ENCODE measurements around the gene SCRN1. TPM values are rescaled to one million over a fixed set of nuclear protein-coding genes. Genes with fewer than 3 reads are reported as not detected.

Gene SCRN1
- total RNA-seq, 1 donor from 2014 or later: 29.2 TPM

- DNase-seq: peak; percentile 16
These were observed 100.3 kb downstream of the SCRN1 start for GRCh38 chr7:29889288-29889687.

DNA sequence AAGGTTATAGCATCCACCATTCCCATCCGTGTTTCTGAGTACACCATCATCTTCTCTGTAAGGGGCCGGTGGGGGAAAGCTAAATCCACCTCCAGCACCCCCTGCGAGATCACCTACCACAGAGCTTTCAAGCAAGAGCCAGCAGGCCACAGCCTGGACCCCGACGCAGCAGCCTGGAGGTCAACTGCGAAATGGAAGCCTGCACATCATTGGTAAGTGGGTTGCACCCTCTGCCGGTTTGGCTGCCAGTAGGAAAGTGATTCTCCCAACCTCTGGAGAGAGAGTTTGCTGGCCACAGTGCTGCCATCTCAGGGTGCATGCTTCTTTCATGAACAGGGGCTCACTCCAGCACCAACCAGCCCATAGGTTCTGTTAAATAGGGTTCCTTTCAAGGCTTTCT lies 101.6 kb downstream of the SCRN1 start:
- DNase-seq: no peak

DNA sequence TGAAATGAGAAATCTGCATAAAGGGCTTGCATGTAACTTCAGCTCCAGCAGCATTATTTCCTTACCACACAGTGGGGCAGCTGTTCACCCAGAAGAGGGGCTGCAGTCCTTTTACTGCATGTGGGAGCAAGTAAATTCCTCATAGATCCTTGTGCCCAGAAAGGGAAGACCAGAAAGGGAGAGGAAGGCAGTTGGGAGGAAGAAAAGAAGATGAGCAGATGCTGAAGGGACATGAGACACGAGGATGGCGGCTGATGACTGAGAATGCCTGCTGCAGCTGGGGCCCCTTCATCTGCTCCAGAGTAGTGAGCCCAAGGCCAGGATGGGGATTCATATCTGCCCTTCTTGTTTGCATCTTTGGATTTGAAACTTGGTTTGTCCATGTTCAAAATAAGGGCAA lies 102.8 kb downstream of the SCRN1 start:
- no peak for DNase-seq

- no peak for DNase-seq
These were observed 104.0 kb downstream of the SCRN1 start for GRCh38 chr7:29885626-29886025.

- DNase-seq: no peak
These were observed 105.0 kb downstream of the SCRN1 start for GRCh38 chr7:29884399-29885272.

GRCh38 chr7:29883462-29884398 lies 105.9 kb downstream of the SCRN1 start:
- no peak for DNase-seq

GRCh38 chr7:29882481-29882880 lies 107.1 kb downstream of the SCRN1 start:
- no peak for DNase-seq

GRCh38 chr7:29881724-29882123 lies 107.9 kb downstream of the SCRN1 start:
- no peak for DNase-seq

DNA sequence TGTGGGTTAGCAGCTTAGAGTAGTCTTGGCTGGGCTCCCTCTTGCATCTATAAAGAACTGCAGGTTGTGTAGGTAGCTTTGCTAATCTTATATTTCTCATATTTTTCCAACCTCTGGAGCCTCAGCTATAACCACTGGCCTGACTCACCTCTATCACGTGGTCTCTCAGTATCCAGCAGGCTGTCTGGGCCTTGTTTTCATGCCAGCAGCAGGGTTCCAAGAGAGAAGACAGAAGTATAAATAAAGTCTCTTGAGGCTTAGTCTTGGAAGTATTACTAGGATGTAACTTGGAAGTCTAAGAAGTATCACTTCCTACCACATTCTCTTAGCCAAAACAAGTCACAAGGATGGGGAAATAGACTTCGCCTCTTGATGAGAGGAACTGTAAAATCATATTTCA lies 110.0 kb downstream of the SCRN1 start:
- DNase-seq: no peak

DNA sequence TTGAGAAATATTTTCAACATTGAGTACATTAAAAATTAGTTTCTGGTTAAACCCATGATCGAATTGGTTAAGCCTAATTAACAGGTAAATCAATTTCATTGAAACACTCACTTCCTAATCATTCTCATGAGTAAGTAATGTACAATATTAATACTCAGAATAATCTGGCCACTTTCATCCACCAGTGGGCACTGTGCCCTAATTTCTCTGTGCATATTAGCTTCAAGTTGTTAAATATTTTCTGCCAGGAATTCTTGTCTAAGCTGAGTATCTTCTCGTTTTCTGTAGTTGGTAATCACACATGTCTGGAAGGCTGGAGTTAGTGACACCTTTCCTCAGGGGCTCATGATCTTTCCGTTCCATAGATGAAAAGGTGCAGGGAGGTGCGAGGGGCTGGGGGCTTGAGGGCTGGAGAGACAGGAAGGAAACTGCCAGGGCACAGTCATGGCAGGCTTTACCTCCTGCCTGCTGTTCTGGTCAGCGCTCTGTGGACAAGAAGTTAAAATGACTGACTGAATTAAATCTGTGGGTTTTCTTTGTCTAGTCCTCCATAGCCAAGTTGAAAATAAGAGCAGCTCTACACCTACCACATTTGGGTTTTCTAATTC lies 111.4 kb downstream of the SCRN1 start:
- DNase-seq: peak; percentile 18

DNA sequence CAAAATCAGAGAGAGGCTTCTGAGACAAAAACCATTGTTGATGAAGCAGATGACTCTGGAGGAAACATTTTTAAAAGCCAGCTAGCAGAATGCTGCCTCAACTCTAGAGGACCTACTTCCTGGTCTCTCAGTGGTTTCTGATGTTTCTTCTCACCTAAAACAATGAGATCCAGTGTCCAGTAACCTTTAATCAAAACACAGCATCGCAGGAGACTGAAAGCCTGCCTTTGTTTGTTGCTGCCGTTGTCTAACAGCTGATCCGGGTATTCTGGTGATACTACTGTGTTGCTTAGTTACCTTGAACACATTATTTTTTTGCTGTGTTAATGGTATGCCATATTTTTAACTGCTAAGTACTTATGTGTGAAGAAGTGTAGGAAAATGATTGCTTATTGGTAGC lies 112.4 kb downstream of the SCRN1 start:
- peak; percentile 5 for DNase-seq

GRCh38 chr7:29875741-29876140 lies 113.9 kb downstream of the SCRN1 start:
- no peak for DNase-seq

DNA sequence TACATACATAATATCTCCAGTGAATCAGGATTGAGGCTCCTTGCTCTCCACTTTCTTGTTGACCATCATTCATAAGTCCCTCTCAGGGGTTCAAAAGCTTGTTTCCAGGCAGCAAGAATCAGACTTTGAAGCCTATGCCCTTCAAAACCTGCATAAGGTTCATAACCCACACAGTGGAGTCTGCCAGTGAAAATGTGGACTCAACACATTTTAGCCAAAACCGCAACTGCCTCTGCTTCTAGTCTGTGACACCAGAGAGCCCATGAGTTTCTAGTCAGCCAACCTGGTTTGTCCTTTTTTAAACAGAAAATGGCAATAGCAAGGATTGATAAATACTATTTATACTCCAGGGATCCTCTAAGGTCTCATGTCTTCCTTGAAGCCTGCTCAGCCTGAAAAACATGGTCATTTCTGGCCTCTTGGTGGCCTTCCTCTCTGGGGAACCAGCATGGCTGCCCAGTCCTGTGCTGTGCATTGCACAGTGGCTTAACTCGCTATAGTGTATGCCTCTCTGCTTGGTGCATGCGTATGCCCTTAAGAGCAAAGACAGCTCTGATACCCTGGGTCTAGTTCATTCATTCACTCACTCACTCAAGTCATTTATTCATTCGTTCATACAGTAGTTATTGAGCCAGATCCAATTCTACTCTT lies 115.8 kb downstream of the SCRN1 start:
- no peak for DNase-seq

DNA sequence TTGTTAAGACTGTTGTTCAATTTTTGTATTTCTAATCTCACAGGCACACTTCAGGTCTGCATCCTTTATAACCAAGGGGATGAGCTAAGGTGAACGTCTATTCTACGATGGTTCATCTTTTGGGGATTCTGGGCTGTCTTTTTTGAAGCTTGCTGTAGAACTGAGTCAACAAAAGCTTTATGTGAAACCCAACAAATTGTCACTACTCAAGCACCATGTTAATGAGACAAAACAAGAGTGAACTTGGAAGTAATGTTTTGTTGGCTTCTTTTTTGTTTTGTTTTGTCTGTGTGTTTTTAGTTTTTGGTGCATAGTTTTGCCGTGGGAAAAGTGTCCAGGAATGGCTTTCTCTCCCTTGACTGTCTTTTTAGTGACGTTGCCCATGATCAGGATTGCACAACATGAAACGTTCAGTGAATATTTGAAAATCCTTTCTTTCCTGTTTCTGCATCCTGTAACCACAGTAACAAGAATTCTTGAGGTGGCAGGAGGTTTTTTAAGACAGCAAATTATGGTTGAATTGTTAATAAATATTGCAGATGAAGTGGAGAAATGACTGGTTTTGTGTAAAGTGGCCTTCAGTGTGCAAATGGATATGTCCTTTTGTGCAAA lies 117.7 kb downstream of the SCRN1 start:
- DNase-seq: no peak

Small RNA genes lying within 50 kb of the gene (small RNA-seq; reads per million reads assigned to genes)
- gene RF01210 (ENCODE audit: low replicate concordance): not detected

Other genes with a start within 250 kb of the SCRN1 start
- gene WIPF3, start 183.3 kb downstream of the SCRN1 start, total RNA-seq: 0.59 TPM
- gene FKBP14, start 36.9 kb upstream of the SCRN1 start, total RNA-seq: 30.4 TPM
- gene PLEKHA8, start 38.6 kb upstream of the SCRN1 start, total RNA-seq: 13.9 TPM
- 52.5 TPM for gene MTURN, start 145.2 kb upstream of the SCRN1 start, total RNA-seq

All from skin of body (tissue), 3 donors.